SK-N-SH (cell line): Measurements from ENCODE around the gene NPM1.

Source experiments
- CTCF ChIP-seq: fragments of 200-600 bp; sonication (generic); IDR thresholded peaks from 2 replicates; pipeline ENCODE4 v1.6.1; 2017; ENCODE audit warnings: antibody characterized with exemption, mild to moderate bottlenecking, moderate library complexity
- EP300 ChIP-seq, 2 experiments: IDR thresholded peaks; 2 replicates each; pipeline versions ENCODE4 v1.4.0 to v1.6.1; 2012; ENCODE audit warnings: borderline replicate concordance in 1 of 2, low read depth in 1 of 2, low read length in 1 of 2
- POLR2AphosphoS5 ChIP-seq: IDR thresholded peaks from 2 replicates; pipeline ENCODE4 v1.6.1; 2012; ENCODE audit warnings: low read depth, low read length
- YY1 ChIP-seq: IDR thresholded peaks from 2 replicates; pipeline ENCODE4 v1.4.0; 2012; ENCODE audit warnings: low read depth, mild to moderate bottlenecking

DNA sequence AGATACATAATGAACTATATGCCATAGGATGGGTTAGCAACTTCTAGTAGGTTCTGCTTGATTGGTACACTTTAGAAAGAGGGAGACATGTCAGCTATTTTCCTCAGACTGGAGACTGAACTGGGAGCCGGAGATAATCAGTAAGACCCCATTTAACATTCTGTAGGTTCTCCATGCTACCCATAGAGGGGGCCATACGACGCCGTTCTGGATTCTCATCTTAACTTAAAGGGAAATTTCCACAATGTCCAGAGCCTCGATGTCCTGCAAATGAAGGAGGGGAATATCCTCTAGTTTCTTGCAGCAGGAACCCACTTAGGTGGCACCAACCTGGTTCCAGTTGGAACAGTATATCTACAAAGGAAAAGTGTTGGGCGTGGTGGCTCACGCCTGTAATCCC lies 22.3 kb upstream of the NPM1 start:
- peak; percentile 43 for TF ChIP-seq CTCF
- no peak for TF ChIP-seq EP300 (IDR thresholded peaks at IDR 0.05; ENCODE audit: borderline replicate concordance in 1 of 2, low read depth in 1 of 2, low read length in 1 of 2)
- no peak for TF ChIP-seq POLR2AphosphoS5
- TF ChIP-seq YY1 = no peak
